Fibroblast of peridontal ligament (primary cell): ENCODE results near the gene ANO7.

Source experiments
- DNase-seq: peaks from one replicate; pipeline ENCODE4 v3.0.0-alpha.2; 2010; ENCODE audit errors: extremely low read depth

ANO7 gene

GRCh38 chr2:241273210-241274020 is 84.9 kb downstream of the ANO7 start:
- no peak for DNase-seq

- DNase-seq, result no peak
Observed at GRCh38 chr2:241274127-241274526, 85.7 kb downstream of the ANO7 start.
